Kidney (tissue), 14 donors: ENCODE data around the gene JAML. TPM values are rescaled to one million over a fixed set of nuclear protein-coding genes. Genes with fewer than 3 reads are reported as not detected.

Source experiments
- DNase-seq, 5 donors: peaks; one replicate each; pipeline ENCODE4 v3.0.0-alpha.2; 2013 to 2020
- FAIRE-seq: peaks from 2 replicates; lab custom pipeline; 2012; peaks lifted over from hg19 to GRCh38; lab: Jason Lieb, UNC
- H3K27ac ChIP-seq, 2 donors: one replicate each; pipeline ENCODE4 v1.7.0; 2013; ENCODE audit warnings: low read depth in 2 of 2, low read length in 2 of 2, inconsistent platforms in 1 of 2
- H3K27me3 ChIP-seq: one replicate; pipeline ENCODE4 v1.7.1; 2013; ENCODE audit warnings: low read length, inconsistent platforms; ENCODE audit not compliant: control insufficient read depth, insufficient read depth
- H3K36me3 ChIP-seq, 3 donors: one replicate each; pipeline versions ENCODE4 v1.7.0 to v1.7.1; 2013; ENCODE audit warnings: low read length in 3 of 3, control low read depth in 1 of 3, inconsistent platforms in 1 of 3; ENCODE audit not compliant: insufficient read depth in 3 of 3, control insufficient read depth in 2 of 3
- H3K4me1 ChIP-seq, 3 donors: one replicate each; pipeline versions ENCODE4 v1.7.0 to v1.7.1; 2013; ENCODE audit warnings: low read length in 3 of 3, inconsistent platforms in 1 of 3, low read depth in 1 of 3; ENCODE audit not compliant: control insufficient read depth in 2 of 3, insufficient read depth in 2 of 3
- H3K4me3 ChIP-seq, 3 donors: one replicate each; pipeline versions ENCODE4 v1.7.0 to v1.8.1; 2013; ENCODE audit warnings: low read length in 3 of 3, control low read depth in 1 of 3, inconsistent platforms in 1 of 3
- H3K9ac ChIP-seq, 3 donors: one replicate each; pipeline versions ENCODE4 v1.7.0 to v1.7.1; 2013; ENCODE audit warnings: low read length in 3 of 3, control low read depth in 1 of 3, inconsistent platforms in 1 of 3
- H3K9me3 ChIP-seq, 3 donors: one replicate each; pipeline versions ENCODE4 v1.7.0 to v1.7.1; 2013; ENCODE audit warnings: low read length in 3 of 3, control low read depth in 1 of 3, inconsistent platforms in 1 of 3; ENCODE audit not compliant: control insufficient read depth in 2 of 3, insufficient read depth in 1 of 3
- intact Hi-C: fragments of 100-400 bp; cut with DNase I; formaldehyde crosslinking; loops from one replicate; pipeline ENCODE4 v1.11.1; 2022
- polyA plus RNA-seq: library from polyadenylated mRNA; stranded (reverse); fragments of 350-450 nt; fragmentation: Illumina TruSeq; extraction: RNeasy Lipid Tissue Mini Kit (QIAGEN cat#74804); gene quantifications from one replicate; pipeline ENCODE4 v1.2.3, GENCODE V29; 2014; ENCODE audit warnings: low read depth, low replicate concordance; ENCODE audit not compliant: insufficient read depth
- total RNA-seq: library from RNA; stranded (reverse); fragmentation: NEBNext Ultra II Directional; extraction: Animal tissue kit (Norgen Biotek cat#: 25700); gene quantifications from one replicate; pipeline ENCODE4 v1.2.1, GENCODE V29; 2021
- TF ChIP-seq, protein P1 (sequence below): IDR thresholded peaks from 3 replicates; pipeline ENCODE4 v1.5.1; 2012; ENCODE audit warnings: mild to moderate bottlenecking, moderate library complexity, borderline replicate concordance; ENCODE audit not compliant: insufficient read depth; ENCODE audit errors: extremely low read depth
- donor health status: control.
- donor health status: control.
- donor health status: control.
- donor health status: control.
- donor health status: control.
- donor health status: DM: yes; HTN: yes; CAD: no.
- donor health status: Normal renal cell carcinoma (clear cell type).

The JAML gene
- total and polyA plus RNA-seq, 2 donors from 2014 or later: 2.5 to 17.1 TPM

DNA sequence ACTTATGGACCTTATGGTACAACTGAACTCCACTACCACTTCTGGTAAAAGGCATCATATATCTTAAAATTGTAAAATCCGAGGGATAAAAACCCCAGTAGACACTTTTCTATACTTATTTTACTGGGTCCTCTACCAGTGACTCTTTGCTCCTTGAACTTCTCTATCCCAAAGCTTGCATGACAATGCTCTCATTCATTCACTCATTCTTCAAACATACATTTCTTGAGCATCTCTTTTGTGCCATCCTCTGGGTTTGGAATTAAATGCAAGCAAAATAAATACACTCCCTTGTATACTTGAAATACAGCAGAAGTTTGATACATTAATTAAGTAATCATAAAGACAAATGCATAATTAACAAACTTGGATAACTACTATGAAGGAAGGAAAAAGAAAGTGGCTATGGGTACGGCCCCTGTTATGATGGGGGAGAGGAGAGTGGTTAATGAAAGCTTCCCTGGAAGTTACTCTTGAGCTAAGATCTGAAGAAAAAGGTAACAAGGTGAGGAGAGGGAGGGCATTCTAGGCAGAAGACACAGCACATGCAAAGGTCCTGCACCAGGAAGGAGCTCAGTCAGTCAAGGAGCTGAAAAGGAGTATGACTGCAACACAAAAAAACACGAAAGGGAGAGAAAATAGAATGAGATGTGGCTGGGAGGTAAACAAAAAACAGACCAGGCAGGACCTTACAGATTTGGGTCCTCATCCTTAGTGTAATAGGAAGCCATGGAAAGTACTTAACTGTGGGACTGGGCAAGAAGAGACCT lies 19.4 kb upstream of the JAML start:
- no peak for FAIRE-seq
- Histone ChIP-seq H3K27ac (no peak overlapping the region), H3K9ac (no peak overlapping the region), H3K27me3 (no peaks in the 10 kb centered on the region), H3K9me3 (no peaks in the 10 kb centered on the region), H3K4me3 (no peak overlapping the region), H3K36me3 (no peaks in the 10 kb centered on the region), H3K4me1 (no peaks in the 10 kb centered on the region)
- DNase-seq: no peak
- TF ChIP-seq, protein P1, sequence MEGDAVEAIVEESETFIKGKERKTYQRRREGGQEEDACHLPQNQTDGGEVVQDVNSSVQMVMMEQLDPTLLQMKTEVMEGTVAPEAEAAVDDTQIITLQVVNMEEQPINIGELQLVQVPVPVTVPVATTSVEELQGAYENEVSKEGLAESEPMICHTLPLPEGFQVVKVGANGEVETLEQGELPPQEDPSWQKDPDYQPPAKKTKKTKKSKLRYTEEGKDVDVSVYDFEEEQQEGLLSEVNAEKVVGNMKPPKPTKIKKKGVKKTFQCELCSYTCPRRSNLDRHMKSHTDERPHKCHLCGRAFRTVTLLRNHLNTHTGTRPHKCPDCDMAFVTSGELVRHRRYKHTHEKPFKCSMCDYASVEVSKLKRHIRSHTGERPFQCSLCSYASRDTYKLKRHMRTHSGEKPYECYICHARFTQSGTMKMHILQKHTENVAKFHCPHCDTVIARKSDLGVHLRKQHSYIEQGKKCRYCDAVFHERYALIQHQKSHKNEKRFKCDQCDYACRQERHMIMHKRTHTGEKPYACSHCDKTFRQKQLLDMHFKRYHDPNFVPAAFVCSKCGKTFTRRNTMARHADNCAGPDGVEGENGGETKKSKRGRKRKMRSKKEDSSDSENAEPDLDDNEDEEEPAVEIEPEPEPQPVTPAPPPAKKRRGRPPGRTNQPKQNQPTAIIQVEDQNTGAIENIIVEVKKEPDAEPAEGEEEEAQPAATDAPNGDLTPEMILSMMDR: no peak
- intact Hi-C loops: no loop called here

- no peak overlapping the region for H3K4me3 ChIP-seq
- intact Hi-C loops: no loop called here
- no peaks in the 10 kb centered on the region for H3K36me3 ChIP-seq
- H3K9ac ChIP-seq: no peak overlapping the region
- H3K27me3 ChIP-seq: no peaks in the 10 kb centered on the region
- FAIRE-seq (no peak), DNase-seq (no peak)
- no peaks in the 10 kb centered on the region for H3K4me1 ChIP-seq
- no peaks in the 10 kb centered on the region for H3K9me3 ChIP-seq
- H3K27ac ChIP-seq: no peak overlapping the region
- TF ChIP-seq, protein P1: no peak
Observed at GRCh38 chr11:118243161-118243560, 18.4 kb upstream of the JAML start.

GRCh38 chr11:118241764-118242098 lies 16.9 kb upstream of the JAML start:
- Histone ChIP-seq H3K36me3 (no peaks in the 10 kb centered on the region), H3K27ac (peak overlapping the region in 1 of 2 donors; percentile 32), H3K4me1 (no peaks in the 10 kb centered on the region), H3K4me3 (no peak overlapping the region), H3K27me3 (no peaks in the 10 kb centered on the region), H3K9ac (no peak overlapping the region), H3K9me3 (no peaks in the 10 kb centered on the region)
- DNase-seq (no peak), FAIRE-seq (no peak)
- intact Hi-C loops: no loop called here
- TF ChIP-seq, protein P1: no peak
